HG02678 (cell line): ENCODE results near the gene TMEM51.

ENCODE experiments used
- ATAC-seq: cut with Tn5 transposase; IDR thresholded peaks from one replicate; pipeline ENCODE4 v1.9.1; 2021; ENCODE audit warnings: mild to moderate bottlenecking, moderate library complexity; ENCODE audit not compliant: unreplicated experiment

The TMEM51 gene

GRCh38 chr1:15152318-15153183, 996 bp upstream of the TMEM51 start:
- no peak for ATAC-seq

- ATAC-seq: no peak
Measured at GRCh38 chr1:15153842-15154479, 414 bp downstream of the TMEM51 start.

- ATAC-seq: no peak
Measured at GRCh38 chr1:15154480-15155036, 1.0 kb downstream of the TMEM51 start.

GRCh38 chr1:15155191-15155590, 1.6 kb downstream of the TMEM51 start:
- no peak for ATAC-seq

DNA sequence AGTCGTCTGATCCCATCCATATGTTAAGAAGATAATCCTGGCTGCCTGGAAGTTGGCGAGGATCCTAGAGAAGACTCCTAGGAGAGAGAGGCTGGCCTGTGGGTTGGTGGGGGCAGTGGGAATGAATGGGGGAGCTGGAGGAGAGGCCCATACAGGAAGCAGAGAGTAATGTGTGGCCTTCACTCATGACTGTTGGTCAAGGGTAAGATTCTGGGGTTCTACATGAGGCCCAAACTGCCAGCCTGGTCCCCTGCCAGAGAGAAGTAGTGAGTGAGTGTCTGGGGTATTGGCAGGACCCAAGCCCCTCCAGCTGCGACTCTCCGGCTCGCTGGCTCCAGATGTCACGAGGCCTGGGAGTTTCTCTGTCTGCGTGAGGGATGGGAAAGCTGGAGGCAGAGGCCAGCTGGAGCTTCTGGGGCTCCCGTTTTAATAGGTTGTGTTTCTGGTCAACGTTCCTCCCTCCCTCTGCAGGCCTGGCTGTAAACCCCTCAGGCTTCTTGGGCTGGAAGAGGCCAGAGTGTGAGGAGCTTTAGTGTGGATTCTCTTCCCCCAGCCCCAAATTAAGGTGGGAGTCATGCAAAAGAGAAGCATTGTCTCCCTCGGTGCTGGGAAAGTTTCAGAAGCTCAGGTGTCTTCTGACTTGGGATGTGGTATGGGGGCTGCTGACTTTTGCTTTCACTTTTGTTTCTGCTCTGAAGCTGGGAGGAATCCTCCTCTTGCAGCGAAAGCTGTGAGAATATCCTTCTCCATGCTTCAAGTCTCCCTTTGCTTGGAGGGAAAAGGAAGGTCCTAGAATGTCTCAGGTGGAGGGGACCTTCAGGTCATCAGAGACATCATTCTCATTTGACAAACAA, 2.6 kb downstream of the TMEM51 start:
- ATAC-seq: no peak

- ATAC-seq: no peak
Measured at GRCh38 chr1:15156807-15157380, 3.3 kb downstream of the TMEM51 start.

DNA sequence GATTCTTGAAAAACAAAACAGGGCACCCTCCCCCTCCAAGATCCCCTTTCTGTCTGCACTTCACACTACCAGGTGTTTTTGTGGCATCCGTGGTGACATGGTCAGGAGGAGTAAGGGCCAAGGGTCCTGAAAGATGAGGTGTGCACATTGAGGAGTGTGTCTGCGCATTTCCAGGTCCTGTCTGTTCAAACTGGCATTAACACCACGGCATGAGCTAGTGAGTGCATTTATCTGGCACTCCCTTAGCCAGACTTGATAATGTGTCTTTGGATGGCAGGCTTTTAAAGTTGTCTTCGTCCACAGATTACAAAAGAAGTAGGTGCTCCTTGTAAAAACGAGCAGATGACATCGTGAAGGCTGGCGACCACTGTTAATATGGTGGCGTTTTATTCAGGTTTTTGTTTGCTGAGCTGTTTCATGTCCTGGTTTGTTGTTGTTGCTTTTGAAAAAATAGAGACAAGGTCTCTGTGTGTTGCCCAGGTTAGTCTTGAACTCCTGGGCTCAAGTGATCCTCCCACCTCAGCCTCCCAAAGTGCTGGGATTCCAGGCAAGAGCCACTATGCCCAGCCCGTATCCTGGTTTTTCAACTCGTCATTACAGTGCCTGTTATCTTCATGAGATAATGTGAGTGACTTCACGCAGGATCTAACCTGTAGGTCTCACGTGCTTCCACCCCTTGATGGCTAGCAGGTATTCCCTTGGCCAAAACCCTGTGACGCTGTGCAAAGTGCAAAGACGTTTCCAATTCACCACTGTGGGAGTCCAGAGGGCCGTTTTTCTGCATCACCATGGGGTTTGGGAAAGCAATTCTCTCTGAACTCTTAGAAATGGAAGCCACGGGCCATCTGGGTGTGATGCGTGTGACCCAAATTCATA, 4.2 kb downstream of the TMEM51 start:
- no peak for ATAC-seq

DNA sequence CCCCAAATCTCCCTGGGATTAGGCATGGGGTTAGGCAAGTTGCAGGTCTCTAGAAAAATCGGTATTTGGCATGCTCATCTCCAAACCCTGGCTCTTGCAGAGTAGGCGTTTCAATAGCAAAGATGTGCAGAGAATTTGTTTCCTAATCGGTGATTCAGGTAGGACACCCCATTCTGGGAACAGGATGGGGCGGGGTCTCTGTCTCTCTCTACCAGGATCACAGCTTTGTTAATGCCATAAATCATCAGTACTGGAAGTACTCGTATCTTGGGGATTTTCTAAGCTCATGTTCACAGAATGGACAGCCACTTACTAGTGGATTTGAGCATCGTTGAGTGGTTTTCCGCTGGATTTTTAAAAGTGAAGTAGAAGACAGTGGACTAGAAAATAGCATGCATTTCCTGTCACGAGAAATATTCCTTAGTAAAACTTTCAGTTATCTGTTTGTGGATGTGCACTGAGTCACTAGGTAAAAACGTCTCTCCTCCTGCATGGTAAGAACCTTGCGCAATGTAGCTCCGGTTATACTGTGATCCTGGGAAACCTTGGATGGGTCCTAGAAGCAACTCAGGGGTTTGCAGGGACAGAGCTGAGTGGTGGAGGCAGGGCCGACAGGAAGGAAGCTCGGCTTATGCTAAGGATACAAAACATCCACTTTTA, 5.1 kb downstream of the TMEM51 start:
- ATAC-seq: no peak

GRCh38 chr1:15159166-15159555, 5.6 kb downstream of the TMEM51 start:
- ATAC-seq: no peak

DNA sequence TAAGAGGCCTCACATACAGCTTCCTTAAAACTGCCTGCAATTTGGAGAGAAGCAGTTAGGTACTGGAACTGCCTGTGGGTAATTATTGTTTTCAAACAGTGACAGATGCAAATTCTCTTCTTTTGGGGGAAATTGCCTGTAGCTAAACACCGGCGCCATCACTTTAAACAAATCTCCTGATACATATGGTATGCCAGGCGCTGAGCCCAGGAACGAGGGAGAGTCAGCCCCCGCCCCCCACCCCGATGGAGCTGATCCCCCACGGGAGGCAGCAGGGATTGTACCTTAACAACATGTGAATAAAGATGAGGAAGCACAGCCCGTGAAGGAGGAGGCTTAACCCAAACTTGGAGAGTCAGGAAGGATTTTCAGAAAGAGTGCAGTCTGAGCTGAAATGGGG, 7.1 kb downstream of the TMEM51 start:
- ATAC-seq: no peak

- no peak for ATAC-seq
Measured at GRCh38 chr1:15167386-15167785, 13.8 kb downstream of the TMEM51 start.

DNA sequence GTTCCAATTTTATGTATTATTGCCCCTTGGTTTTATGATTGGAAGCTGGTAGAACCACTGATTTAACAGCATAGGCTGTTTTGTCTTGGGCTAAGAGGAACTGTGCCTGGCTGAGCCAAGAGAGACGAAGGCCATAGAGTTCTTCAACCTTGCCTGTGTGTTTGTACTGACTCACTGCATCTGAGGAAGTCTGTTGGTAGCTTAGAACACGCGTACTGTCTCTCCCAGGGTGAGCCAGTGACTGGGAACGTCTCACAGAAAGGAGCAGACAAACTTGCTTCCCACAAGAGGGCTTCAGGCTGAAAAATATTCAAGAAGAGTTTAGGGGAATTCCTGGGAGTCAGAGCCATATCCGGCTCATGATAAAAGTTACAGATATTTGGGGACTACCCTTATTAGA, 14.9 kb downstream of the TMEM51 start:
- ATAC-seq: no peak

DNA sequence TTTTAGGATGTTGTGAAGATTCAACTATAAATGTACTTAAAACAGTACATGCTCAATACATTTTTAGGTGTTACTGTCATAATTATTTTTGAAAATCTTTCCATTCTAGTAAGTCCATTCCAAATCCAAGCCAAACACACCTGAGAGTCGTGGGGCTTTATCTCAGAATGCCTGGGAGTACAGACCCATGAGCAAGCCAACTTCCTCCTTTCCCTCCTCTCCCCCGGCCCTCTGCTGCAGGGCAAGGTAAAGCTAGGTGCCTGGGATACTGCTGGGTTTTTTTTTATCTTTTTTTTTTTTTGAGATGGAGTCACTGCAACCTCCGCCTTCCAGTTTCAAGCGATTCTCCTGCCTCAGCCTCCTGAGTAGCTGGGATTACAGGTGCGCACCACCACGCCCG, 16.5 kb downstream of the TMEM51 start:
- ATAC-seq: no peak

- no peak for ATAC-seq
Measured at GRCh38 chr1:15171271-15171908, 17.8 kb downstream of the TMEM51 start.

DNA sequence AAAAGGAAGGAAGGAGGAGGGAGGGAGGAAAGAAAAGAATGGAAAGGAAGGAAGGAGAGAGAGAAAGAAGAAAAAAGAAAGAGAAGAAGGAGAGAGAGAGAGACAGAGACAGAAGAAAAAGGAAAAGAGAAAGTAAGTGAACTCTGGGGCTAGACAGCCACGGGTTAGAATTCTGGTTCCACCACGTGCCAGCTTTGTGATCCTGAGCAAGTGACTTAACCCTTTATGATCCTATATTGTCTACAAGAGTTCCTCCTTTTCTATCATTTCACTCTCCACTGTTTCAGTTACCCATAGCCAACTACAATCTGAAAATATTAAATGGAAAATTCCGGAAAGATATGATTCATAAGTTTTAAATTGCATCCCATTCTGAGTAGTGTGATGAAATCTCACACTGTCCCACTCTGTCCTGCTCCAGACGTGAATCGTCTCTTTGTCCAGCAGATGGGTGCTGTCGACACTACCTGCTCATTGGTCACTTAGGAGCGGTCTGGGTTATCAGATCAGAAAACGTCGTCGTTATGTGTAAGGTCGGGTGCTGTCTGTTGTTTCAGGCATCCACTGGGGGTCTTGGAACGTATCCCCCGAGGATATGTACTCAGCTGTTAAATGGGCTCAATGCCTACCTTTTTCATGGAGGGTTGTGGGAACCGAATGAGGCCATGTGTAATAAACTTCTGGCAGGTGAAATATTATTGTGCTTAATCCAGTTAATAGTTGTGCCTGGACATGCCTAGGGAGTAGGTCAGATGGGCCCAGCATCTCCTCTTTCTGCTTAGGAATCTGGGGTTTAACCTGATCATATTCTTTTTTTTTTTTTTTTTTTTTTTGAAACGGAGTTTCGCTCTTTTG, 19.1 kb downstream of the TMEM51 start:
- ATAC-seq: no peak

DNA sequence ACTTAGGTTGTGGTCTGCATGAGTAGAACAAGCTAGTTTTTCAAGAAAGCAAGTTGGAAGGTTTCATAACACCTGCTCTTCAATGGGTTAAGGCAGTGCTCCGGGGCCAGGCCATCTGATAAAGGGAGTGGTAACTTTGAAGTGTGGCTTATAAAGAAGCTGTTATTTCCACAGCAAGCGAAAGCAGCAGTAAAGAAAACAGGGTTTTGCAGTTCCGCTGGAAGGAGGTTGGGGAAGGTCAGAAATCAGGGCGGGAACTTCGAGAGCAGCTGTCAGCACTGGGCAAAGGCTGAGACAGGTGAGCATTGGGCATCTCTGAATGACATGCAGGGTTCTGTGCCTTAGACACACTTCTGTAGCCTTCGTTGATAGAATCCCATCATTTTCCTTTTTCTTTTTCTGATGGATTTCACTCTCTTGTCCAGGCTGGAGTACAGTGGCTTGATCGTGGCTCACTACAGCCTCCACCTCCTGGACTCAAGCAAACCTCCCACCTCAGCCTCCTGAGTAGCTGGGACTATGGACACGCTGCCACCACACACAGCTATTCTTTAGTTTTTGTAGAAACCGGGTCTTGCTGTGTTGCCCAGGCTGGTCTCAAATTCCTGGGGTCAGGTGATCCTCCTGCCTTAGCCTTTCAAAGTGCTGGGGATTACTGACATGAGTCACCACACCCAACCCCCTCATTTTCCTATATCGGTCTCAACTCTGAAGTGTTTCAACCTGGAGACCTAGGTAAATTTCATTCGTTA, 20.5 kb downstream of the TMEM51 start:
- no peak for ATAC-seq

DNA sequence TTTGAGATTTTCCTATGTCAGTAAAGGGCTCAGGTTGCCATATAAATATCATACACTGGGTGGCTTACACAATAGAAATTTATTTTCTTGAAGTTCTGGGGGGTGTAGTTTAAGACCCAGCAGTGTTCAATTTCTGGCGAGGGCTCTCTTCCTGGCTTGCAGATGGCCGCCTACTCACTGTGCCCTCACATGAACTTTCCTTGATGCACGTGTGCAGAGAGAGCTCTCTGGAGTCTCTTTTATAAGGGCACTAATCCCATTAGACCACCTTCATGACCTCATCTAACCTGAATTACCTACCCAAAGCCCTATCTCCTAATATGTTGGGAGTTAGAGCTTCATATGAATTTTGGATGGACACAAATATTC, 21.1 kb downstream of the TMEM51 start:
- no peak for ATAC-seq
